Erythroblast (primary cell): ENCODE data around the gene USH1C.

Experiments
- GATA1 ChIP-seq: IDR thresholded peaks from 2 replicates; pipeline ENCODE4 v1.6.1; 2011; ENCODE audit warnings: low read depth, mild to moderate bottlenecking, control low read depth, low read length, moderate library complexity
- POLR2A ChIP-seq: IDR thresholded peaks from 2 replicates; pipeline ENCODE4 v1.6.1; 2011; ENCODE audit warnings: mild to moderate bottlenecking, low read length

GRCh38 chr11:17550450-17551346 lies 6.5 kb upstream of the USH1C start:
- TF ChIP-seq POLR2A (no peak), GATA1 (no peak)
